ENCODE data around the gene SRF.

- no peak for TF ChIP-seq CTCF (IDR thresholded peaks at IDR 0.05)
- no peak for TF ChIP-seq POLR2A (IDR thresholded peaks at IDR 0.05)
- no peak for TF ChIP-seq POLR2AphosphoS5 (IDR thresholded peaks at IDR 0.05)
Observed at GRCh38 chr6:43203718-43204095, 32.6 kb downstream of the SRF start.

Measured in prostate gland (tissue), 2 donors.